Astrocyte of the spinal cord (primary cell): ENCODE results near the gene EFCAB3.
"Not testable (repeated sequence)": the region's sequence is repeated elsewhere in the genome, so short reads cannot be mapped to it uniquely, and the experiment has no call there.

Experiments used
- DNase-seq: peaks from one replicate; pipeline ENCODE4 v3.0.0; 2011; ENCODE audit warnings: low read depth, low spot score
- H3K4me3 ChIP-seq: 2 replicates; pipeline ENCODE4 v1.5.1; 2011; ENCODE audit warnings: low read depth, mild to moderate bottlenecking, low read length, moderate library complexity
- CTCF ChIP-seq: IDR thresholded peaks from 2 replicates; pipeline ENCODE4 v1.5.1; 2012; ENCODE audit warnings: low read depth, mild to moderate bottlenecking, low read length, inconsistent platforms
- in situ Hi-C: cut with HindIII; loops from 2 replicates; pipeline ENCODE4 v1.10.0; 2017; ENCODE audit warnings: low sequenced_read_pairs

The EFCAB3 gene

GRCh38 chr17:62453656-62454055, 73.3 kb downstream of the EFCAB3 start:
- DNase-seq = not testable (repeated sequence)

GRCh38 chr17:62454111-62454510, 73.8 kb downstream of the EFCAB3 start:
- in situ Hi-C loops, H3K4me3 ChIP-seq, DNase-seq: not testable (repeated sequence)

More at GRCh38 chr17:62453656-62454055, 73.3 kb downstream of the EFCAB3 start:
- H3K4me3 ChIP-seq, in situ Hi-C loops: not testable (repeated sequence)

GRCh38 chr17:62456016-62456415, 75.7 kb downstream of the EFCAB3 start:
- in situ Hi-C loops = no loop called here
- no peak for DNase-seq
- no peak overlapping the region for H3K4me3 ChIP-seq
- no peak for TF ChIP-seq CTCF

- DNase-seq, in situ Hi-C loops, H3K4me3 ChIP-seq: not testable (repeated sequence)
These were observed 78.1 kb downstream of the EFCAB3 start for GRCh38 chr17:62458483-62458882.

- DNase-seq, in situ Hi-C loops, H3K4me3 ChIP-seq: not testable (repeated sequence)
These were observed 84.1 kb downstream of the EFCAB3 start for GRCh38 chr17:62464422-62464821.

- DNase-seq, H3K4me3 ChIP-seq, in situ Hi-C loops: not testable (repeated sequence)
These were observed 84.9 kb downstream of the EFCAB3 start for GRCh38 chr17:62465271-62465670.
